Stimulated activated naive CD4-positive, alpha-beta T cell (primary cell): ENCODE data around the gene DYNC2LI1.

Source experiments
- DNase-seq, 6 experiments: peaks; one replicate each; lab custom pipeline; 2025; lab: John Stamatoyannopoulos, UW

Gene DYNC2LI1

DNA sequence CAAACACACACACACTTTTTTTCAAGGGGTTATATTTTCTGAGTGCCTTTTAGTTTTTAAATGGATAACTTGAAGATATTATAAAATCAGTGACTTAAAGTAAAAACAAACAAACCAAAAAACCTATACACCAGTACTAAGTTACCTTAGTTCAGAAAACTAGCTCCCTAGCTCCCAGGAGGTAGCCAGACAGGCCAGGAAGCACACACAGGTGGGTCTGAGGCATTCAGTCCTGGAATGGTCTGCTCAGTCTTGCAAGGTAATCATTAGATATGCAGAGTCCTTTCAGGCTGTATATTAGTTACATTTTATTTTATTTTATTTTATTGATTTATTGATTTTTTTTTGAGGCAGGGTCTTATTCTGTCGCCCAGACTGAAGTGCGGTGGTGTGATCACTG is 10.7 kb upstream of the DYNC2LI1 start:
- no peak for DNase-seq

GRCh38 chr2:43764086-43764705 is 9.6 kb upstream of the DYNC2LI1 start:
- no peak for DNase-seq

DNA sequence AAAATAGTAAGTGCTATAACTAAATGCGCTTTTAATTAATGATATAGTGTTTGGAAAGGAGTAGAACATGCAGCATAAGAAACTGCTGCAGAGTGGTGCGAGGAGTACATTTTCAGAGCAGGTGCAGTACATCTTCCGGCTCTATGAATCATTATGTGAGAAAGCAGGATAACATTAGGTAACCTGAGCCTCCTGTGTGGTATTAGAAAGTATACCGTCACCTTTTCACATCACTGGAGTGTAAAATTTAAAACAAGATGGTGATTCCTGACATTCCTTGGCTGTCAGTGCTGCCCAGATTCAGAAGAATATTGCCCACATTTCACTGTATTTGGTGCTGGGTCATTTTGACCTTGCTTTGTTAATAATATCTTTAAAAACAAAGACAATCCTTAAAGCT is 7.8 kb upstream of the DYNC2LI1 start:
- DNase-seq, result no peak

DNA sequence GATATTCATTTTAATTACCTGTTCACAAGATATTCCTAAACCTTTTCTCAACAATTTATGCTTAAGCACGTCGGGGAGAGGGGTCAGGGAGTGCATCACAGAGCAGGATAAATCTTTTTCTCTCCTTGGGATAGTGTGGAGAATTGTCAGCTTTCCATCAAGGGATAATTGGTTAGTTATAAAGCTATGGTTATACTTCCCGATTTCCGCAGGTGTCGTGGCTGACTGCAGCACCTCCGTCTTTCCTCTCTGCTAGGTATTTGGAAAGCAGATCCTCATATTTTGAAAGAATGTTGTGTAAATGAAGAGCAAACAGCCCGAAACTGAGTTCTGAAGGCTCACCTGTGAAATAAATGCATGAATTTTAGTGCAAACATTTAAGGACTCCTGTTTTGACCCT is 778 bp downstream of the DYNC2LI1 start:
- DNase-seq, result no peak

- no peak for DNase-seq
Measured at GRCh38 chr2:43776324-43776723, 2.5 kb downstream of the DYNC2LI1 start.

- no peak for DNase-seq
Measured at GRCh38 chr2:43777306-43777926, 3.6 kb downstream of the DYNC2LI1 start.

DNA sequence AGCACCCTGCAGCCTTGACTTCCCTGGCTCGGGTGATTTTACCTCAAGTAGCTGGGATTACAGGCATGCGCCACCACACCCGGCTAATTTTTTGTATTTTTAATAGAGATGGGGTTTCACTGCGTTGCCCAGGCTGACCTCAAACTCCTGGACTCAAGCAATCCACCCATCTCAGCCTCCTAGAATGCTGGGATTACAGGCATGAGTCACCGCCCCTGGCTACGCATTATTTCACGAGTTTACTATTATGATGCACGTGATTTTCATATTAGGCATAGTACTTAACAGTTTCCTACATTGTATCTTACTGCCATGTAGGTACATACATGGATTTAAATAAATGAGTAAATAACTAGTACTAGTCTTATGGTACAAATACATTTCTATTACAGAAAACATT is 4.4 kb downstream of the DYNC2LI1 start:
- DNase-seq, result no peak

- no peak for DNase-seq
Measured at GRCh38 chr2:43787895-43788294, 14.1 kb downstream of the DYNC2LI1 start.

DNA sequence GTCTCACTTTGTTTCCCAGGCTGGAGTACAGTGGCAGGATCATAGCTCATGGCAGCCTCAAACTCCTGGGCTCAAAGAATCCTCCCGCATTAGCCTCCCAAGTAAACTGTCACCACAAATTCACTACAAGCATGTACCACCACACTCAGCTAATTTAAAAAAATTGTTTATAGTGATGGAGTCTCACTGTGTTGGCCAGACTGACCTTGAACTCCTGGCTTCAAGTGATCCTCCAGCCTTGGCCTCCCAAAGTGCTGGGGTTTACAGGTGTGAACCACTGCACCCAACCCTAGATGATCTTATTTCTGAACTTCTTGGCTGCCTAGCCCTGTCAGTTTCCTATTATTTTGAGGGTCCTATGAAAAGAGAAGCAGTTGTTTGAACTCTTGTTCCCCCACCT is 14.8 kb downstream of the DYNC2LI1 start:
- DNase-seq, result no peak

DNA sequence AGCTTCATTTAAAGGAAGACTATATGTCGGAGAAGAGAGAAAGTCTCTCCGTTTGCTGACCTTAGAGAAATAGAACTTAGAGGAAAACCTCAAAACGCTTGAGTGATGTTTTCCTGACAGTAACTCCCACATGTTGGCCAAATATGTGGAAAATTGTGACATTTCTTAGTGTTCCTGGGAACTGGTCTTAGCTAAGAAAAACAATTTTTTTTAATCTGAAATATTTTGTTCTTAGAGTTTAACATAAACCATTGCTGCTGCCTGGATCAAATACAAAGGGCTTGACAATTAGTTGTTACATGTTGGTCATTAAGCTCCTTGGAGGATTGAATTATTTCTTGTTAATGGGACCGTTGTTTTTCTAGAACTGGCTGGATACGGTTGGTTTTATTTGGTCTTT is 16.3 kb downstream of the DYNC2LI1 start:
- no peak for DNase-seq

DNA sequence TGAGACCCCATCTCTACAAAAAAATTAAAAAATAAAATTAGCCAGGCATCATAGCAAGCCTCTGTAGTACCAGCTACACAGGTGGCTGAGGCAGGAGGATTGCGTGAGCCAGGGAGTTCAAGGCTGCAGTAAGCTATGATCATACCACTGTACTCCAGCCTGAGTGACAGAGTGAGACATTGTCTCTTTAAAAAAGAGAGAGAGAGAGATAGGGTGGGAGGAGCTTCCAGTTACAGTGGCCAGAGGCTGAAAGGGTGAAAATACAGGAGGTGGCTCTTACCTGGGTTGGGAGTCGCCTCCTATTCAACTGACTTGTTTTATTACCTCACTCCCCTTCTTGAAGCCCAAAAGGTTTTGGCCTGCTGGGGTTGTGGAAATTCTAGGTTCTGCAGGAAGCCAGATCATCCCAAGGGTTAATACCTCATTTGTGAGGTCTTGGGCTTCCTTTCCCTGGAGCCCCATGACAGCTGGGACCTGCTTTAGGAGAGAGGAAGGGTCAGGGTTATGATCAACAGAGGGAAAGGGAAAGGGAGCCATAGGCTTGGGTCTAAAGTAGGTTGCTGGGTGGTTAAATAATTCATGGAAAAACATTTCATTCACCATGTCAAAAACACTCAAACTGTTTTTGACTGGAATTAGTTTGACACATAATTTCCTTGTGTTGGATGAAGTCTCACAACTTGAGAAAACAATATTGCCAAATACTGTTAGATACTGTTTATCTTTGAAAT is 17.4 kb downstream of the DYNC2LI1 start:
- no peak for DNase-seq

DNA sequence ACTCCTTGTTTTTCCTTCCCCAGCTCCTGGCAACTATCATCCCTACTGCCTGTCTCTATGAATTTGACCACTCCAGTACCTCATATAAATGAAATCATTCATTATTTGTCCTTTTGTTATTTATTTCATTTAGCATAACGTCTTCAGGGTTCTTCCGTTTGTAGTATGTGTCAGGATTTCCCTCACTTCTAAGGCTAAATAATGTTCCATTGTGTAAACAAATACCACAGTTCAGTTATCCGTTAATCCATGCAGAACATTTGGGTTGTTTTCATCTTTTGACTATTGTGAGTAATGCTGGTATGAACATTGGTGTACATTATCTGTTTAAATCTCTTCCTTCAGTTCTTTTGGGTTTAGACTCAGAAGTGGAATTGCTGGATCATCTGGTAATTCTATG is 18.8 kb downstream of the DYNC2LI1 start:
- no peak for DNase-seq

DNA sequence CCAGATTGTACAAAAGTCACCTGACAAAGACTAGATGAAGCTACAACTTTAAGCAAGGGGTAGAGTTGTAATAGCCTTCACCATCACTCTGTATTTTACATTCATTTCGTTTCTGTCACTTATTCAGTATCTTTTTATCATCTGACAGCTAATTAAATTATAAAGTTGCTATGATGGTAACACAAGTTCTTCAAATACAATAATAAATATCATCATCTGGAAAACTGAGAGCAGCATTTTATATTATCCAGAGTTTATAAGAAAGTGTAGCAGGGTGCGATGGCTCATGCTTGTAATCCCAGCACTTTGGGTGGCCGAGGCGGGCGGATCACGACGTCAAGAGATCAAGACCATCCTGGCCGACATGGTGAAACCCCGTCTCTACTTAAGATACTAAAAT is 21.1 kb downstream of the DYNC2LI1 start:
- no peak for DNase-seq

DNA sequence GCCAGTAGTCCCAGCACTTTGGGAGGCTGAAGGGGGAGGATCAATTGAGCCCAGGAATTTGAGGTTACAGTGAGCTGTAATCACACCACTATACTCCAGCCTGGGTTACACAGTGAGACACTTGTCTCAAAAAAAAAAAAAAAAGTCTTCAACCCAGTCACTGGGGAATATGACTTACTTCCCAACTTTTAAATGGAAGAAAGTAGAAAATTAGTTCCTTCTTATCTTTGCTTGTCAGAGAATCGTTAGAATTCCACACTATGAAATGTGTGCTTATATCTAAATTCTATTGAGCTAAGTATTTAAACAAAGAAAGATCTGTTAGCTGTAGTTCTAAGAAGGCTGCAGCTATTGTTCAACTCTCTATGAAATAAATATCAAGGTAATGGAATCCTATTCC is 22.4 kb downstream of the DYNC2LI1 start:
- no peak for DNase-seq

DNA sequence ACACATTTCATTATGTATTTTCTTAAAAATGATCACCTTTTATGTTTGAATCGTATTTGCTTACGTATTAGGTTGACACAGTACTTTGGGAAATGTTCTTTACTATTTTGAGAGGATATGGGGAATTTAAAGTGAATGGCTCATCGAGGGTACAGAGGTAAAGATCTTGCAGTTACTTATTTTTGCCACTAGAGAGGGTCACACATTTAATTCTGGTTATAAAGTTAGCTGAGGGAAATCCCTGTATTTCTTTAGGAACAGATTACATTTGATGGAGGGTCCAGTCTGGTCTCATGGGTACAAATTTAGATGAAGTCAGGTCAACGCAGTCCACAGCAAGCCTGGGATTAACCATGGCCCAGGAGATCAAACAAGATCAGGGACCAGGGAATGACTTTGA is 24.5 kb downstream of the DYNC2LI1 start:
- no peak for DNase-seq

DNA sequence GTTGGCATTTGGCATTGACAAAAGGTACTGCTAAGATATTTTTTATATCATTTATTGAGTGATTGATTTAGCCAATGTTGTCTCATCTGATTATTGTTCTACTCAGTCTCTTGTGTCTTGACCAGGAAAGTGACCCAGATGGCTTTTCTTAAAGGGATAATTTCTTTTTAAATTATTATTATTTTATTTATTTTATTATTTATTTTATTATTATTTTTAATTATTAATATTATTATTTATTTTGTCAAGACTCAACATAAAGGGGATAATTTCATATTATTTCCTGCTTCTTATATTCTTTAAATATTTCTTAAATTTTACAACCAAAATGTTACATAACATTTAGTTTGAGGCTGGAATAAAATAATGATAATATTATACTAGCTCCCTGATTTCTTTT is 27.1 kb downstream of the DYNC2LI1 start:
- DNase-seq, result no peak

DNA sequence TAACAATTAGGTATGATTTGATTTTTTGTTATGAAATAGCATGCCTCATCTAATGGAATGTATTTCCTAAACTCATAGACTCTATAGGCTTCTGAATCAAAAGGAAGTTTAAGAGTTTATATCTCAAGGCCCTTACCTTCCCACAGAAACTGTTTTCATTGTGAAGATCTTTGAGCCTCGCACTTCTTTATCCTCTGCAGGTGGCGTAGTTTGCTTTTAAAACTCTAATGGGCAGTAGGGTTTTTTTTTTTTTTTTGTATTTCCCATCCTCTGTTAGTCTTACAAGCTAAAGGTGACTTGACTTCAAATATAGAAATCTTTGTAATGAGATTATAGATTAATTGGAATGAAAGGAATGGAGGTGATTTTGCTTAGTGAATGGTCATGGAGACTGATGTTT is 28.3 kb downstream of the DYNC2LI1 start:
- no peak for DNase-seq

- no peak for DNase-seq
Measured at GRCh38 chr2:43803113-43803512, 29.3 kb downstream of the DYNC2LI1 start.

- no peak for DNase-seq
Measured at GRCh38 chr2:43806719-43807031, 32.8 kb downstream of the DYNC2LI1 start.

DNA sequence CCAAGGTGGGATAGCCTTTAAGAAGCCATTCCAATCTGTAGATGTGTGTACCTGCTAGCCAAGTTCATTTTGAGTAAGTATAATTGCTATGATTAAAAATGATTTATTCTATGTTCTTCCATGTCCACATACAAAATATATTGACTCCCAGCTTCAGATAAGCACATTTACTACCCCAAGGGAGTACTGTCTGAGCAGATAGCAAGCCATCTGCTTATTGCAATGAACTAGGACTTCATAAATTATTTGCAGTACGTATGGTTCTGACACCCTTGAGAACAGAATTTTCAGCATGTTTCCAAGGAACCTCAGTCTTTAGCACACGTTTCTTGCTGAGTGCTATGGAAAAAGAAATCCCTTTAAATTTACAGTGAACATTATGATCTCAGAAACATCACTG is 36.6 kb downstream of the DYNC2LI1 start:
- no peak for DNase-seq

DNA sequence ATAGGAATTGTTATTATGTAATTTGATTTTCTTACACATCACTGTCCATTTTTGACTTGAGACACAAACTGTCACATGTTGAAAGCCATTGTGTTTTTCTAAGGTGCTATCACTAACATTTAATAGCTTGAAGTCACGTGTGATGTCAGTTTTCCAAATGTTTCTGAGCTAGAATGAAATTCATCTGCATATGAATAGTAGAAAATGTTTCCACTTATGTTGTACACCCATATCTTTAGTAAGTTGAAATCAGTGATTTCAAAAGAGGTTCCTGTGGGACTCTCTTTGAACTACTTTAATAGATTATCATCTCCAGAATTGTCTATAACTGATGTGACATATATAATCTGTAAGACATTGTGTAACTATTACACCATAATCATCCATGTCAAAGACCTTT is 37.0 kb downstream of the DYNC2LI1 start:
- no peak for DNase-seq

GRCh38 chr2:43812006-43812405 is 38.2 kb downstream of the DYNC2LI1 start:
- DNase-seq, result no peak

- DNase-seq, result no peak
Measured at GRCh38 chr2:43812947-43813346, 39.1 kb downstream of the DYNC2LI1 start.

- DNase-seq, result no peak
Measured at GRCh38 chr2:43814711-43815110, 40.9 kb downstream of the DYNC2LI1 start.
